Sigmoid colon (tissue), 4 donors: ENCODE measurements around the gene GPRIN1.

ENCODE experiments used
- EP300 ChIP-seq, 4 donors: sonication (generic); formaldehyde crosslinking; IDR thresholded peaks; one replicate each; pipeline ENCODE4 v1.6.1; 2017; ENCODE audit warnings: antibody characterized with exemption in 4 of 4
- POLR2A ChIP-seq, 2 donors: fragments of 450-650 bp; IDR thresholded peaks; one replicate each; pipeline ENCODE4 v1.6.1; 2016; ENCODE audit warnings: antibody characterized with exemption in 2 of 2, mild to moderate bottlenecking in 2 of 2, moderate library complexity in 2 of 2
- TF ChIP-seq, protein P1 (sequence below), 4 experiments: fragments of 450-650 bp in 3 of 4; fragments of 200-600 bp in 1 of 4; IDR thresholded peaks; one replicate each; pipeline ENCODE4 v1.5.1; 2016 to 2019; ENCODE audit warnings: antibody characterized with exemption in 4 of 4, mild to moderate bottlenecking in 3 of 4, moderate library complexity in 2 of 4

GRCh38 chr5:176588297-176588696 lies 21.7 kb downstream of the GPRIN1 start:
- no peak for TF ChIP-seq POLR2A (IDR thresholded peaks at IDR 0.05)
- no peak for TF ChIP-seq EP300 (IDR thresholded peaks at IDR 0.05)
- TF ChIP-seq, protein P1, sequence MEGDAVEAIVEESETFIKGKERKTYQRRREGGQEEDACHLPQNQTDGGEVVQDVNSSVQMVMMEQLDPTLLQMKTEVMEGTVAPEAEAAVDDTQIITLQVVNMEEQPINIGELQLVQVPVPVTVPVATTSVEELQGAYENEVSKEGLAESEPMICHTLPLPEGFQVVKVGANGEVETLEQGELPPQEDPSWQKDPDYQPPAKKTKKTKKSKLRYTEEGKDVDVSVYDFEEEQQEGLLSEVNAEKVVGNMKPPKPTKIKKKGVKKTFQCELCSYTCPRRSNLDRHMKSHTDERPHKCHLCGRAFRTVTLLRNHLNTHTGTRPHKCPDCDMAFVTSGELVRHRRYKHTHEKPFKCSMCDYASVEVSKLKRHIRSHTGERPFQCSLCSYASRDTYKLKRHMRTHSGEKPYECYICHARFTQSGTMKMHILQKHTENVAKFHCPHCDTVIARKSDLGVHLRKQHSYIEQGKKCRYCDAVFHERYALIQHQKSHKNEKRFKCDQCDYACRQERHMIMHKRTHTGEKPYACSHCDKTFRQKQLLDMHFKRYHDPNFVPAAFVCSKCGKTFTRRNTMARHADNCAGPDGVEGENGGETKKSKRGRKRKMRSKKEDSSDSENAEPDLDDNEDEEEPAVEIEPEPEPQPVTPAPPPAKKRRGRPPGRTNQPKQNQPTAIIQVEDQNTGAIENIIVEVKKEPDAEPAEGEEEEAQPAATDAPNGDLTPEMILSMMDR (IDR thresholded peaks at IDR 0.05): no peak
